ENCODE measurements around the gene KRT2.

- no peak for TF ChIP-seq YY1 (IDR thresholded peaks at IDR 0.05; ENCODE audit: insufficient read depth, insufficient read length)
- TF ChIP-seq ZNF274 (IDR thresholded peaks at IDR 0.05; ENCODE audit: low read depth, low read length), result no peak
- TF ChIP-seq SUZ12 (IDR thresholded peaks at IDR 0.05; ENCODE audit: extremely low read depth, insufficient read depth, insufficient read length), result no peak
Measured at GRCh38 chr12:52660934-52661499, 9.0 kb upstream of the KRT2 start.
